Left colon (tissue), 2 donors: Measurements from ENCODE around the gene ST8SIA6. TPM values are rescaled to one million over a fixed set of nuclear protein-coding genes. Genes with fewer than 3 reads are reported as not detected.
"Not testable (repeated sequence)": the region's sequence is repeated elsewhere in the genome, so short reads cannot be mapped to it uniquely, and the experiment has no call there.

Source experiments
- ATAC-seq: fragments of 200-7000 bp; cut with Tn5 transposase; one replicate; pipeline ENCODE4 v1.9.1; 2020; ENCODE audit warnings: mild to moderate bottlenecking, moderate library complexity
- DNase-seq, 2 donors: peaks; one replicate each; pipeline ENCODE4 v3.0.0-alpha.2; 2020
- intact Hi-C, 2 donors: fragments of 100-400 bp; cut with DNase I in 1 of 2; cut with micrococcal nuclease in 1 of 2; formaldehyde crosslinking; loops; one replicate each; pipeline versions ENCODE4 v1.11.2 to v1.14.0; 2022; cut with DNase I, micrococcal nuclease
- total RNA-seq, 2 donors: library from RNA; stranded (reverse); fragmentation: NEBNext Ultra II Directional; extraction: Animal tissue kit (Norgen Biotek cat#: 25700); gene quantifications; one replicate each; pipeline ENCODE4 v1.2.1, GENCODE V29; 2021
- donor health status: DM: no; HTN: no; CAD: no.
- donor health status: DM: yes; HTN: yes; CAD: no.

Gene ST8SIA6
- total RNA-seq, 2 donors from 2014 or later = 1.1 to 3.7 TPM

DNA sequence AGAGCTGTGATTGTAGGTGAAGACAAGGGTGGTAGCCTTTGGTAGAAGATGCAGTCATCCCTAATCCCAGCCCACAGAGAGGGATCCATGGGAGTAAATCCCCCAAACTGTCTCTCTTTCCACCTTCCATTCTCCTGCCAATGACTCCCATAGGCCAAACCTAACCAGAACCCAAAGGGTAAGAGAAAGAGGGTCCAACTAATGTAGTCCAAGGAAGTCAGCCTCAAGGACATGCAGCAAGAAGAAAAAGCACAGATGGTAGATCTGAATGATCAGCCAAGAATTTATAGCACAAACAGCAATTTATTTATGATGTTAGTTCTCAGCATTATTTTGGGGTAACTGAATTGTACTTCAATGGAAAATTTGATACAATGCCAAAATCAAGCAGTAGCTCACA, 87.7 kb downstream of the ST8SIA6 start:
- intact Hi-C loops = no loop called here
- ATAC-seq = no peak
- DNase-seq = no peak

- no peak for DNase-seq
- ATAC-seq = no peak
- intact Hi-C loops = no loop called here
Observed at GRCh38 chr10:17365402-17365801, 89.0 kb downstream of the ST8SIA6 start.

DNA sequence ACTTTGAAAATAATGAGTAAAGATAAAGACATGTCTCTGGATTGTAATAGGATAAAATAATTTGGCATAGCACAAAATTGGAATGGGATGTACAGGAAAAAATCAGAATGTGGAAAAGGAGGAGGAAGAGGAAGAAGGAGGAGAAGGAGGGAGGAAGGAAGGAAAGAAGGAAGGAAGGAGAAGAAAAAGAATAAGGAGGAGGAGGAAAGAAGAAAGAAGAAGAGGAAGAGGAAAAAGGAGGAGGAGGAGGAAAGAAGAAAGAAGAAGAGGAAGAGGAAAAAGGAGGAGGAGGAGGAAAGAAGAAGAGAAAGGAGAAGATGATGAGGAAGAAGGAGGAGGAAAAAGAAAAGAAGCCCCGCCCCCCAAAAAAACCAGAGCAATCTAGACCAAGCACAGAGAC, 95.9 kb downstream of the ST8SIA6 start:
- no peak for ATAC-seq
- intact Hi-C loops = no loop called here
- DNase-seq = no peak

- intact Hi-C loops = no loop called here
- ATAC-seq (no peak), DNase-seq (no peak)
Observed at GRCh38 chr10:17357781-17358180, 96.6 kb downstream of the ST8SIA6 start.

- no peak for ATAC-seq
- no peak for DNase-seq
- intact Hi-C loops = no loop called here
Observed at GRCh38 chr10:17356820-17357219, 97.6 kb downstream of the ST8SIA6 start.

- ATAC-seq = no peak
- intact Hi-C loops = no loop called here
- no peak for DNase-seq
Observed at GRCh38 chr10:17354781-17355180, 99.6 kb downstream of the ST8SIA6 start.

- ATAC-seq = no peak
- intact Hi-C loops = no loop called here
- no peak for DNase-seq
Observed at GRCh38 chr10:17353568-17354300, 100.7 kb downstream of the ST8SIA6 start.

DNA sequence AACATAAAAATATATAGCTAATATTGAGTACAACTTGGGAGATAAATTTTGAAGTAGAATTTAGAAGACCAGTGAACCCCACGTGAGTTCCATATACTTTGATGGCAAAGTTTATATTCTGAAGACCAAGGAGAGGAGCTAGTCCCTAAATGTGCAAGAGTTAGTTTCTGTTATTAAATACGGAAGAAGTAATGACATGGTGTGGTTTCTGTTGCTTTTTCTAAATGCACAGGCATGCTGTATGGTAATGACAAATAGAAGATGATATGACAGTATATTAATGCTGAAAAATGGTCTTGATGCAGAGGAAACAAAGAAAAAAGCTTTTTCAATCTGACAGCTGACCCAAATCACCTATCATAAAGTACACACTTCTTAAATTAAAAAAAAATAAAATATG, 101.8 kb downstream of the ST8SIA6 start:
- DNase-seq (no peak), ATAC-seq (no peak)
- intact Hi-C loops = no loop called here

DNA sequence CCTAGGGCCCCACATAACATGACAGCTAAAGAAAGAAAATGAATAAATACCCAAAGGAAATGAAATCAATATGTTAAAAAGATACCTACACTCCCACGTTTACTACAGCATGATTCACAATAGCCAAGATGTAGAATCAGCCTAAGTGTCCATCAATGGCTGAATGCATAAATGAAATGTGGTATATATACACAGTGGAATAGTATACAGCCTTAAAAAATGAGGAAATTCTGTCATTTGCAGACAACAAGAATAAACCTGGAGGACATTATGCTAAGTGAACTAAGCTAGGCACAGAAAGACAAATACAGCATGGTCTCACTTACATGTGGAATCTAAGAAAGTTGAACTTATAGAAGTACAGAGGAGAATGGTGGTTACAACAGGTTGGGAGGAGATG, 102.9 kb downstream of the ST8SIA6 start:
- DNase-seq (no peak), ATAC-seq (no peak)
- intact Hi-C loops = no loop called here

- DNase-seq = no peak
- no peak for ATAC-seq
- intact Hi-C loops = no loop called here
Observed at GRCh38 chr10:17349717-17350116, 104.7 kb downstream of the ST8SIA6 start.

DNA sequence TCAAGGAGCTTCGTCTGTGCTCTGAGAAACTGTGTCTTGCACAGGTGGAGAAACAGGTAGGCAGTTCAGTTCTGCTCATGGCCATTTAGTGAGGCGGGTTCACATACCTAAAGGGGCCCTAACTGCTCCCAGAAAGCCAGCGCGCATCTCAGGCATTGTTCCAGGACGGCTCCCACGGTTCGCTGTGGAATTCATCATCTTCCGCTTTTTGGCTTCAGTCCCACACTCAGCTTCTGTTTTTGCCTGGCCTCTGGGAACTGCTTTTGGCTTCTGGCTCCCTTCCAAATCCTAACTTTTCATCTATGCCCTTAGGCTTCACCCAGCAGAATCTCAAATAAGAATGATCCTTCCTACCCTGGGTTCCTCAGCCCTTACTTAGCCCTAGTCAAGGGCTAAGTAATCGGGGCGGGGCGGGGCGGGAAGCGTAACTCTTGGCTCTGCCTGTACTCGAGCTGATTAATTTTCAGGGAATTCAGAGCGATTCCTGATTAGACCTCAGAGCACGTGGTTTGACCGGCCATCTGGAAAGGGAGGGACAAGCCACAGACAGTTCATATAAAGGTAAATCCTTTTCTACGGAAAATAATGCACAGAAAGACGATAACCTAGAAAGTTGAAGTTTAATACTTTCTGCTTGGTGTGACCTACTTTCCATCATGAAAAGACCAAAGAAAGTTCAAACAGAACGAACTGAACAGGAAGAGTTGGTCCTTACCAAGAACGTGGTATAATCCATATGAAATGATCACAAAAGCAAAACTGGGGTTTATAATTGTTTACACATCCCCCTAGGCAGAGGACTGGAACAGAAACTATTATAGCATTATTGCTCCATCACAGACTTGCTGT, 105.7 kb downstream of the ST8SIA6 start:
- intact Hi-C loops = no loop called here

DNA sequence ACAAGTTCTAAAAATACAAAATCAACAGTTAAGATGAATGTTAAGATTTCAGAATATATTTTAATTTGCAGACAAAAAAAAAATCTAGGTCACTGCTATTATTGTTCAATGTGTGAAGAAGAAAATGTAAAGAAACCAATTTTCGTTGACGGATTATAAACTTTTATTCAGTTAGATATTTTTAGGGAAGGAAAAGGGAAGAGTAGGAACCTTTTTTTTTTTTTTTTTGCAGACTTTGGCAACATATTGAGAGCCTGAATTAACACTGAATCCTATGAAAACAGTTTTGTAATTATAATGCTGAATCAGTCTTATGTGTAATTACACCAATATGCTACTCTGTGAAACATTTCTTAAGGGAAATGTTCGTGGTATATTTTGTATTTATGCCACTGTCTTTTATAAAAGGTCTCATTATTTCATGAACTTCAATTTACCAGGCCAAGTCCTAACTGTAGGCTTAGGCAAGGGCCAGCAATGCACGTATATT, 106.3 kb downstream of the ST8SIA6 start:
- intact Hi-C loops = no loop called here
- DNase-seq (no peak), ATAC-seq (no peak)

More for the DNA sequence above, 105.7 kb downstream of the ST8SIA6 start:
- DNase-seq (peak in 1 of 2 donors; percentile 18), ATAC-seq (peak; percentile 57)

DNA sequence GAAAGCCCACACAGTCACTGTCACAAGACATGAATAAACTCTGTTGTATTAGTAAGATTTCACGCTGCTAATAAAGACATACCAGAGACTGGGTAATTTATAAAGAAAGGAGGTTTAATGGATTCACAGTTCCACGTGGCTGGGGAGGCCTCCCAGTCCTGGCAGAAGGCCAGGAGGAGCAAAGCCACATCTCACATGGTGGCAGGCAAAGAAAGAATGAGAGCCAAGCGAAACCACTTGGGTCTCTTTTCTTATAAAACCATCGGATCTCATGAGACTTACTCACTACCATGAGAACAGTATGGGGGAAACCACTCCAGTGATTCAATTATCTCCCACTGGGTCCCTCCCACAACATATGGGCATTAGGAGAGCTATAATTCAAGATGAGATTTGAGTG, 110.2 kb downstream of the ST8SIA6 start:
- no peak for DNase-seq
- intact Hi-C loops = no loop called here
- no peak for ATAC-seq

GRCh38 chr10:17343118-17343517, 111.3 kb downstream of the ST8SIA6 start:
- intact Hi-C loops = no loop called here
- ATAC-seq (no peak), DNase-seq (no peak)

GRCh38 chr10:17340144-17340829, 114.1 kb downstream of the ST8SIA6 start:
- ATAC-seq (no peak), DNase-seq (no peak)
- intact Hi-C loops = no loop called here

DNA sequence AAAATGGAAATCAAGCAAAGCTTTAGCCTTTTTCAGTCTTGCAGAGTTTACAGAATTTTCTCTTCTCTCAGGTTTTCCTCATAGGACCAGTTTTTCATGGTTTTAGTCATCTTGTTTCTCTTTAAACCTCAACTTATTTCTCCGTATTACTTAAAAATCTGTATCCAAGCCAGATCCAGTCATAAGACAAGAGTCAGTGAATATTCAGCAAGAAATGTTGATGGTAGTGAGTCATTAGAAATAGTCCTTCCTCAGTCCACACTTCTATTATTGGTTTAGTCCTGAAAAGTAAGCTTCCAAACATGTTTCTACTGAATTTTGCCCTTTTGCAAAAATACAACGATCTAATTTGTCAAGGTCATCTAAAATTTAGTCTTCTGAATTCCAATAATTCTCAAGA, 119.3 kb downstream of the ST8SIA6 start:
- intact Hi-C loops = no loop called here
- ATAC-seq (no peak), DNase-seq (no peak)

GRCh38 chr10:17330501-17330900, 123.9 kb downstream of the ST8SIA6 start:
- intact Hi-C loops = no loop called here
- no peak for ATAC-seq
- DNase-seq = no peak

DNA sequence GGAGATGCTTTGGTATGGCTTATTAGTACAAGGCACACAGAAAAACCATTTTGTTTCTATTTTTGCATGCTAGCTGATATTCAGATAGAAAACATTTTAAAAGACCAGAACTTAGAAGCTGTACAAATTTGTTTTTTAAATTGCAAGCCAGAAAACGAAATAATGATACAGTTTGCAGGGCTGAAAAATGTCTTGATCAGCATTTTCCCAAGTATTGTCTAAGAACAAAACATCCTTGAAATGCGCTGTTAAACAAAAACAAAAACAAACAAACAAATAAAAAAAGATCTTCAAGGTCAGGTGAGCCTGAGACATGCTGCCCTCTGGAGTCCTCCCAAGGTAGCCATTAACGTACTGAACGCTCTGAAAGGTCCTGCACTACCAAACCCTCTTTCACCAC, 128.0 kb downstream of the ST8SIA6 start:
- DNase-seq (no peak), ATAC-seq (no peak)
- intact Hi-C loops = no loop called here

DNA sequence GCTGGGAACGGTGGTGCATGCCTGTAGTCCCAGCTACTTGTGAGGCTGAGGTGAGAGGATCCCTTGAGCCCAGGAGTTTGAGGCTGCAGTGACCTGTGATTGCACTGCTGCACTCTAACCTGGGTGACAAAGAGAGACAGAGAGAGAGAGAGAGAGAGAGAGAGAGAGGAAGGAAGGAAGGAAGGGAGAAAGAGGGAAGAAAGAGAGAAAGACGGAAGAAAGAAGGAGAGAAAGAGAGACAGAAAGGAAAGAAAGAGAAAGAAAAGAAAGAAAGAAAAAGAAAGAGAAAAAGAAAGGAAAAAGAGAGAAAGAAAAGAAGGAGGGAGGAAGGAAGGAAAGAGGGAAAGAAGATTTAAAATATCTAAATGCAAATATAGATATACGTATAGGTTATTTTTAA, 132.4 kb downstream of the ST8SIA6 start:
- ATAC-seq, DNase-seq, intact Hi-C loops: not testable (repeated sequence)
